Kidney tubule cell (primary cell): Measurements from ENCODE around the gene NFKBIE.
"Not testable (repeated sequence)": the region's sequence is repeated elsewhere in the genome, so short reads cannot be mapped to it uniquely, and the experiment has no call there.

Experiments
- DNase-seq: peaks from one replicate; pipeline ENCODE4 v3.0.0-alpha.2; 2018; ENCODE audit warnings: low spot score

NFKBIE gene

GRCh38 chr6:44245912-44246662 lies 19.3 kb downstream of the NFKBIE start:
- DNase-seq = peak; percentile 90

- no peak for DNase-seq
Measured at GRCh38 chr6:44245391-44245911, 19.9 kb downstream of the NFKBIE start.

- DNase-seq = no peak
Measured at GRCh38 chr6:44243345-44243744, 22.0 kb downstream of the NFKBIE start.

GRCh38 chr6:44238687-44239350 lies 26.5 kb downstream of the NFKBIE start:
- peak; percentile 43 for DNase-seq

- DNase-seq = peak; percentile 78
Measured at GRCh38 chr6:44237813-44238433, 27.4 kb downstream of the NFKBIE start.

GRCh38 chr6:44237021-44237812 lies 28.1 kb downstream of the NFKBIE start:
- peak; percentile 100 for DNase-seq

GRCh38 chr6:44235891-44236516 lies 29.3 kb downstream of the NFKBIE start:
- DNase-seq = no peak

GRCh38 chr6:44235269-44235668 lies 30.1 kb downstream of the NFKBIE start:
- no peak for DNase-seq

- peak; percentile 88 for DNase-seq
Measured at GRCh38 chr6:44234101-44235025, 31.0 kb downstream of the NFKBIE start.

- no peak for DNase-seq
Measured at GRCh38 chr6:44233567-44234100, 31.7 kb downstream of the NFKBIE start.

GRCh38 chr6:44232676-44233566 lies 32.4 kb downstream of the NFKBIE start:
- no peak for DNase-seq

- not testable (repeated sequence) for DNase-seq
Measured at GRCh38 chr6:44231426-44231825, 33.9 kb downstream of the NFKBIE start.

- no peak for DNase-seq
Measured at GRCh38 chr6:44230034-44230675, 35.2 kb downstream of the NFKBIE start.

GRCh38 chr6:44229376-44230033 lies 35.8 kb downstream of the NFKBIE start:
- DNase-seq = no peak

GRCh38 chr6:44228836-44229235 lies 36.5 kb downstream of the NFKBIE start:
- DNase-seq = no peak

GRCh38 chr6:44228433-44228832 lies 36.9 kb downstream of the NFKBIE start:
- DNase-seq = no peak

- no peak for DNase-seq
Measured at GRCh38 chr6:44228031-44228430, 37.3 kb downstream of the NFKBIE start.

GRCh38 chr6:44227148-44227793 lies 38.1 kb downstream of the NFKBIE start:
- DNase-seq = no peak
